ENCODE results near the gene ALKBH6.

ALKBH6 gene

DNA sequence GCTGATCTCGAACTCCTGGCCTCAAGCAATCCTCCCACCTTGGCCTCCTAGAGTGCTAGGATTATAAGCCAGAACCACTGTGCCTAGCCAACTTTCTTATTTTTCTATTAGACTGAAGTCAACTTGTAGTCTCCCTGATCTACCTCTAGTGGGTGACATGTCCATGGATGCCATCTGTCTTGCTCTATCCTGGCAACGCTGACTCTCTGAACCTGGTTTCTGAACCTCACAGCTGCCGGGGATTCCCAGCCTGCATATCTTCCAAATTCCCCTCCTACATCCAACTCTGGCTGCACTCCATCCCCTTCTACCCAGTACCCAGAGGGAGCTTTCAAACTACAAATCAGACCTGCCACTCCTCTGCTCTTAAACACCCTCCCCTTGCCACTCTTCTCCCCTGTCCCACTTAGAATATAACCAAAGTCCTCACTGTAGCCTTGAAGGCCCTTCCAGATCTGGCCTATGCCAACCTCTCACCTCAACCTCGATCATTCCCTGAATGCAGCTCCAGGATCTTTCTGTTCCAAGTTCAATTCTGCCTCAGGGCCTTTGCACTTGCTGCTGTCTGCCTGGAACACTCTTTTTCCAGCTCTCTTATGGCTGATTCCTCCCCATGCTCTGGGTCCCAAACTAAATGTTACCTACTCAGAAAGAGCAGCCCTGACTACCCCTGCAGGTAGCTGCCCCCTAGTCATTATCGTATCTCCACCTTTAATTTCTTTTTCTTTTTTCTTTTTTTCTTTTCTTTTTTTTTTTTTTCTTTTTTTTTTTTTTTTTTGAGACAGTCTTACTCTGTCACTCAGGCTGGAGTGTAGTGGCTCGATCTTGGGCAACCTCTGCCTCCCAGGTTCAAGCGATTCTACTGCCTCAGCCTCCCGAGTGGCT, 16.5 kb upstream of the ALKBH6 start:
- DNase-seq: no peak

DNA sequence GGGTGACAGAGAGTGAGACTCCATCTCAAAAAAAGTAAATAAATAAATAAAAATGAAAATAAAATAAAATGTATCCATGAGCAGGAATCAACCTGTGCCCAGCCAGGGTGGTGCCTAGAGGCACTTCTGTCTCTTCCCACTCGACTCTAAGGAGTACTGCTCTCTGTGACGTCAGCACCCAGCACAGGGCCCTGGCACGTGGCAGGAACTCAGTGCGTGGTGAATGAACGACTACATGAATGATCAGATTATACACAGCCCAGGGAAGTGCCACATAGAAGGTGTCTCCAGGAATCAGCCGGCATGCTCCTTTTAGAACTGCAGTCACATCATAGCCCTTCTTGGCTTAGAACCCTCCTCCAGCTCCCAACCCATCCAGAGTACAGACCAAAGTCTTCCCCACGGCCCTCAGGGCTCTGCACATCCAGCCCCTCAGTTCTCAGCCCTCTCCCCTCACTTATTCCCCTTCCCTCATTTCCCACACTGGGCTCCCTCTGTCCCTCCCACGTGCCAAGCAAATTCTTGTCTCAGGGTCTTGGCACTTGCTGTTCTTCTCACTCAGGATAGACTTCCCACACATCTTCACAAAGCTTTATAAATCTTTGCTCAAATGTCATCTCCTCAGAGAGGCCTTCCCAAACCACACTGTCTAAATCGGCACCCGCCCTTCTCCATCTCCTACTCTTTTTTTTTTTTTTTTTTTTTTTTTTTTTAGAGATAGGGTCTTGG, 14.5 kb upstream of the ALKBH6 start:
- DNase-seq: peak in 4 of 51 donors; percentile 7 to 68 (median 42)

DNA sequence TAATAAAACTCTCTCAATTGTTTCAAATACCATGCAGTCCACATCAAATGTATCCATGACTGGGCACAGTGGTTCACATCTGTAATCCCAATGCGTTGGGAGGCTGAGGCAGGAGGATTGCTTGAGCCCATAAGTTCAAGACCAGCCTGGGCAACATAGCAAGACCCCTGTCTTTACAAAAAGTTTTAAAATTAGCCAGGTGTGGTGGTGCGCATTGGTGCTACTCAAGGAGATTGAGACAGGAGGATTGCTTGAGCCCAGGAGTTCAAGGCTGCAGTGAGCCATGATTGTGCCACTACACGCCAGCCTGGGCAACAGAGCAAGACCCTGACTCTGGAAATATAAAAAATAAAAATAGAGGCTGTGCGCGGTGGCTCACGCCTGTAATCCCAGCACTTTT, 13.7 kb upstream of the ALKBH6 start:
- DNase-seq: no peak

DNA sequence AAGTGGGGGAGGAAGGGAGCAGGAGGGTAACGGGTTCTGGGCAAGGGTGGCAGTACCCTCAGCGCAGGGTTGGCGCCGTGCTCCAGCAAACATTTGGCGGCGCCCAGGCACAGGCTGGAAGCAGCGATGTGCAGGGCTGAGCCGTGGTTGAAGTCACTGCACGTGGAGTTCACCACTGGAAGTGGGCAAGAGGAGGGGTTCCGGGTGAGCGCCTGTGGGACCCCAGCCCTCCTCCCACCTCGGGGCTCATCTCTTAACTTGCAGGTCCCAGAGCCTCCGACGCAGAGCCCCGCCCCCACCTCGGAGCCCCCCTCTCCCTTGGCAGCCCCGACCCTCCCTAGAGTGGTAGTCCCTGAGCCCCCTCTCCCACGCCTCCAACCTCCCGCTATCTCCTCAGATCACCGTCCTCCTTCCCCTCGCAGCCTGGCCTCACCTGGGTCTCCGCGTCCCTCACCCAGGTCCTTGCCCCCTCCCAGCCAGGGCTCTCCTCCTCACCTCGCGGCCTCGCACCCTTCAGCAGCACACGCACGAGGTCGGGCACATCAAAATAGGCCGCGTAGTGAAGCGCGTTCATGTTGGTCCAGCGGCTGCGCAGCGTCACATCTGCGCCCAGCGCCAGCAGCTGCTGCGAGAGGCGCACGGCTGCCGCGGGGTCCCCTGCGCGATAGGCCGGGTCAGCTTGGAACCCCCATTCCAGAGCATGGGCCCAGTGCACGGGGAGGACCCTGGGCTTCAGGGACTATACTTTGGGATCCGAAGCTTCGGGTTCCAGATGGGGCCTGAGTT, 12.3 kb upstream of the ALKBH6 start:
- no peak for DNase-seq

DNA sequence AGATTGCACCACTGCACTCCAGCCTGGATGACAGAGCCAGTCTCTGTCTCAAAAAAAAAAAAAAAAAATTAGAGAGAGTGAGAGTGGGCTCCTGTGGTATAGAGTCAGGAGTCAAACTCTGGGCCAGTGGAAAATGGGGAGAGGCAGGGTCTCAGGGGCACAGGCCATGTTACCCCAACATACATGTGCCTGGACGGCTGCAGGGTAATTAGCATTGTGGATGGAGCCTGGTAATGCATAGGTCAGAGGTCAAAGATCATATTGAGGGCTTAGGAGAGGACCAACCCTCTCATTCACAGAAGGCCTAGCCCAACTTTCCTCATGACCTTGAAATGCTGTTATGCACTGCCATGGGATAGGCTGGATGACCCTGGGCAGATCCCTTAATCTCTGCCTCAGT, 11.5 kb upstream of the ALKBH6 start:
- no peak for DNase-seq

DNA sequence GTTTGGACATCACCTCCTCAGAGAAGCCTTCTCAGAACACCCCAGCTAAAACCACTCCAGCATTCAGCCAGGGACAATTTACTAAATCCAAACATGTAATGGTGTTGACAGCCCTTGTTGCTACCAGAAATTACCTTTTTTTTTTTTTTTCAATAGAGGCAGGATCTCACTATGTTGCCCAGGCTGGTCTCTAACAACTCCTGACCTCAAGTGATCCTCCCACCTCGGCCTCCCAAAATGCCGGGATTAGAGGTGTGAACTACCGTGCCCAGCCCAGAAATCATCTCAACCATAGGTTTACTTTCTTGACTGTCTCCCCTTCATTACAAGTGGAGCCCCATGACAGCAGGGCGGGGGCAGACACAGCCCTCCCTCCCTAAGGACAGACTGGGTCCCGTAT, 9.4 kb upstream of the ALKBH6 start:
- no peak for DNase-seq

DNA sequence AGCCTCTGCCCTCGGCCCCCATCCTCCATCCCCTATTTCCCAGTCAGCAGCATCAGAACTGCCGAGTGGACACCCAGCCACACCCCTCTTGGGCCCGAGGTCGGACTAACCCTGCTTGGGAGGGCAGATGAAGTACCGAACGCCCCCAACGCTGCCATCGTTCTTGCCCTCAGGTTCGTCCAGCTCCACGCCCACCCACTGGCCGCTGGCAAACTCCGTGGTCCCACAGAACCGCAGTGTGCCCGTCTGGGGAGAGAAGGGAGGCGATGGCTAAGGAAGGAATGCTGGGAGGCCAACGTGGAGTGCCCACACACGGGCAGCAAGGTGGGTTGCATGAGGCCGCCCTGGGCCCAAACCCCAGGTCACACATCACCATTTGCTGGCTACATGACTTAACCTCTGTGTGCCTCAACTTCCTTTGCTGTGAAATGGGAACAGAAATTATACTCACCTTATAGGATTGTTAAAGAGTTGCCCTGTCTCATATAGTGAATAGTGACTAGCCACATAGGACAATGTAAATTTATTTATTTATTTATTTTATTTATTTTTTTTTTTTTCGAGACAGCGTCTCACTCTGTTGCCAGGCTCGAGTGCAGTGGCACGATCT, 5.2 kb upstream of the ALKBH6 start:
- DNase-seq: no peak

DNA sequence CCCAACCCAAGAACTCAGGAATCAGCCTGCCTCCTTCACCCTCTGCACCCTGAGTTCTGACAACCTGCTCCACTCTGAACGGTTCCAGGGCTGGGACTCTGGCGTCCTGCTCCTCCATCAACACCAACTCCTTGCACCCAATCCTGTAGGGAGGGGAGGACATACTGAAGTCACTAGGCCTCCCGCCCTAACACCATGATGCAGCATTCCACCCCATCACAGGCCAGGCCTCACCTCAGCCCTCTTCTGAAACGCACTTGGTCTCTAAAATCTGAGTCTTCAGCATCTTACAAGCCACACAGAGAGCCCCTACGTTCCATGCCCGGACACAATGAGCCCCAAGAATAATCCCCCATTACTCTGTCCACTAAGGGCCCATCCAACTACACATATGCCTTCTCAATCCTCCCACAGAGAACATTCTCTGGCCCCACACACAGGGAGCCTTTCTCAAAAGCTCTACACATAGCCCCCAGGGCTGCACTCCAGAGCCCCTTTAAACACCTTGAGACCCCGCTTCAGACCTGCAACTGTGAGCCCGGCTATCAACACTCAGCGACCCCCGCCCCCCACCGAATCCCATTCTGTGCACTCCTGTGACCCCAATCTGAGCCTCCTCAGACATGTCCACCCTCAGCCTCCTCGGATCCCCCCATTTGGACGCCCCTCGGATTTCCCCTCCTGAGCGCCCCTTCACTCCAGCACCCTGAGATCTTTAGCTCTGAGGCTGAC, 567 bp downstream of the ALKBH6 start:
- DNase-seq: peak in 1 of 51 donors; percentile 32

DNA sequence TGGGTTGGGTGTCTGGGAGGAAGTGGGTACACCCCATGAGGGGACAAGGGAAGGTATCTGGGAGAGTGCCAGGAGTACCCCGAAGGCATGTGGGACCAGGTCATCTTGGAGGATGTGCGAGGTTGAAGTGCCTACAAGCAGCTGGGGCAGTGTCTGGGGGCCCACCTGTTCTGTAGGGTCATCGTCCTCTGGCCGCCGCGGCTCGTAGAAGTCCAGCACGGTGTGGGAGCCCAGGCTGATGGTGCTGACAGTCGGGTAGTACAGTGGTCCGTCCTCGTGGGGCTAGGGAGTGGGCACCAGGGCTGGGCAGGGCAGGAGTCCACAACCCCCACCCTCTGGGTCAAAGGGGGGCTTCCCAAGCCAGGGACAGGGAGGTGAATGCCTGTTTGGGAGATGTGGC, 3.6 kb downstream of the ALKBH6 start:
- no peak for DNase-seq

DNA sequence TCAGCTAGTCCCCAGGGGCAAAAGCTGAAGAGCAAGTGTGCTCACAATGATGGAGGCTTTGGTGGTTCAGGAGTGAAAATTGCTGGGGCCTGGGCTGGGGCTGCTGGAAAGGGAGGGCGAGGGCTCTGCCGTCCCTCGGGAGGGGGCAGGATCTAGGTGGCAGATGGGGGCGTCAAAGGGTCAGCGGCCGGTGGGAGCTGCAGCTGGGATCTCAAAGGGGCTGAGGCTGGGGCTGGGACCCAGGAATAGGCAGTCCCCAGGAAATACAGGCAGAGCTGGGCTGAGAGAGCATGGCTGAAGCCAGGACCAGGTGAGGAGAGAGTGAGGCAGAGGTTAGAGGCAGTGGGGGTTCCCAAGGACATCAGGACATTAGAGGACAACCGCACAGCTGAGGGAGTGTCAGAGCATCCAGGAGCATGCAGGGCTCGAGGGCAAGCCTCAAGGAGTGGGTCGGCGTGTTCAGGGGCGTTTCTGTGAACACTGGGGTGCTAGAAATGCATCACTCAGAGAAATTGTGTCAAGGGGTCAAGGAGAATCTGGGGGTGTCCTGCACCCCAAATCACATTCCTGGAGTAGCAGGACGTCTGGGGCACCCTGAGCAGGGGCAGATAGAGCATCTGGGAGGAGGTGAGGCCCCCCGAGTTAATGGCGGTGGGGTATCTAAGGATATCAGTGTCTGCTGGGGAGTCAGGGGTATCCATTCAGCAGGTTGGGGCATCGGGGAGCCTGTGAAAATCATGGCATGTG, 4.2 kb downstream of the ALKBH6 start:
- DNase-seq: no peak

DNA sequence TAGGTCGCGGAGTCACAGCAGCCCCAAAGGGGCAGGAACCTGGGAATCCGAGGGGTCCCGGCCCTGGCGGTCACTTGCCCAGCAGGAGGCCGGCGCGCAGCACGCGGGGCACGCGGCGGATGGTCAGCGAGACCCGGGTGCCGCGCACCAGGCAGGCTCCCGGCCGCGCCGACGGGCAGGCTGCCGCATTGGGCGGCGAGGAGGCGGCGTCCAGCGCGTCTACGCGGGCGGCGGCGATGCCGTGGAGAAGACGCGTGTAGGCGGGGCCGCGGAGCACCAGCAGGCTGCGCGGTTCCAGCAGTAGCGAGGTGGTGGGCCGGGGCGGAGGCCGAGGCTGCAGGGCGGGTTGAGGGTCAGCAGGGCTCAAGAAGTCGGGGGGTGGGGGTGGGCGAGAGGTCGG, 4.8 kb downstream of the ALKBH6 start:
- DNase-seq: peak in 33 of 51 donors; percentile 7 to 76 (median 48)

DNA sequence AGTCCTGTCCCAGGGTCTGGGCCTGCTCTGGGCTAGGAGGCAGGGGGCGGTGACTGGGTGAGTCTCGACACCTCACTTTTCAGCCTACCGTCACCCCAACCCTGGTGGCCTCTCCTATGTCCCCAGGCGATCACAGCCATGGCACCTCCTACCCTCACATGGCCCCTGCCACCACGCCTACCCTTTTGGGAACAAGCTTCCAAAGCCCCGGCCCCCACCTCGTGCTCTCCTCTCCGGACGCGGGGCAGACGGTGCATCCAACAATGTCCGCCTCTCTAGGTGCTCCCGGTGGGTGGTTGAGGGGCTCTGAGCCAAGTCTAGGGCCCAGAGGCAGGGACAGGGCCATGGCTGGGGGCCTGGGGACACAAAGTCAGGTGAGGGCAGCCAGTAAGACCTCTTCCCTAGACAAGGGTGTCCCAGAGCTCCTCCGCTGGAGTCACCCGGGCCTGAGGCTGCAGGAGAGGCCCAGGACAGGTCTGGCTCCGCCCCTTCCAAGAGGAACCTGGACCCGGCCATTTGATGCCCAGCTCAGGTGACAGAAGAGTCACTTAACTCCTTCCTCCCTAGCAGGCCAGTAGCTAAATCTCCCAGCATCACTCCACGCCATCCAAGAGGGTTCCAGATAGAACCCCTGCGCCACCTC, 5.6 kb downstream of the ALKBH6 start, which contains the start of gene SYNE4:
SYNE4 (minus strand) TSS at position 478 of the 643 bp plus-strand sequence; CDS start at position 346, 132 bp downstream.
- DNase-seq: peak in 9 of 51 donors; percentile 13 to 40 (median 26)

DNA sequence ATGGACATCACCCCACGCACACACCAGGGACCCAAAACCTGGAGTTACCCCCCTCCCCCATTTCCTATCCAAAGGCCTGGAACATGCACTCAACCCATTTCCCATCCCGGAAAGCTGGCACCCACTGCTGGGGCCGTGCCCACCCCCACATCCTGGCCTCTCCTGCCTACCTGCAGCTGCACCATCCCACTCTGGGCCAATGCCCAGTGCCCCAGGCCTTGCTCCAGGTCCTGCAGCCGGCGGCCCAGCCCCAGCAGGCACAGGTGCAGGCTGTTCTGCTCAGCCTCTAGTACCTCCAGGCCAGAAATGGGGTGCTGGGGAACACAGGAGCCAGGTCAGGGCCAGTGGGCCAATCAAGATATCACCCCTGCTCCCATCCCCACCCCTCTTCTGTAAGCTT, 7.1 kb downstream of the ALKBH6 start:
- no peak for DNase-seq

DNA sequence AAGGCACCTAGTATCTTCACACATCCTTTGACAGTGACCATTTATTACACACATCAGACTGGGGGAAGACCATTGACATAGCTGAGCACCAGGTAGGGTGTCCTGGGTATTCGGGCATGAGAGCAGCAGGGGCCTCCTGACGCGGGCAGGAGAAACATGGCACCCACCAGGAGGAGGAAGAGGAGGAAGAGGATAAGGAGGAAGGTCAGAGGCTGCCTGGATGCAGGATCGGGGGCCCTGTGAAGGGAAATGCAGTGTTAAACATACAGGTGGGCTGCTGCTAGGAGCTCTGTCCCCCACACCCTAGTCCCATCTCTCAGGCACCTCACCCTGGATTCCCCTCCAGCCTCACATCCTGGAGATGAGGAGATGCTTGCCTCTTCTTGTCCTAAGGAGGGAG, 10.7 kb downstream of the ALKBH6 start:
- no peak for DNase-seq

DNA sequence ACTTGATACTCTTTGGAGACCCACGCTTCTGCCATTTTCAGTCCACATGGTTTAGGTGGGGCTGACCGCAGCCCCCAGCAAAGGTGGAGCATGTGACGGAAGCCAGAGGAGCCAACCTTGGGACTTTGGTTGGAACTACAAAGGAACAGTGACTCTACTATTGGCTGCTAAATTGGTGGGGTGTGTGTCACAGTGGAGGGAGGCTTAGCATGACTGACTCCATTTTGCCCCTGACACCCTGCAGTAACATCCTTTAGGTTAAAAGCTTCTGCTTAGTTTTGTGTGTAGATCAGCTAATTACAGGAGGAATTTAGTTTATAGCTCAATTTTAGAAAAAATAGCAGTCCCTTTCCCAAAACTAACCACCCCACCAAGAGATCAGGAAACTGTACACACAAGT, 12.4 kb downstream of the ALKBH6 start:
- no peak for DNase-seq

DNA sequence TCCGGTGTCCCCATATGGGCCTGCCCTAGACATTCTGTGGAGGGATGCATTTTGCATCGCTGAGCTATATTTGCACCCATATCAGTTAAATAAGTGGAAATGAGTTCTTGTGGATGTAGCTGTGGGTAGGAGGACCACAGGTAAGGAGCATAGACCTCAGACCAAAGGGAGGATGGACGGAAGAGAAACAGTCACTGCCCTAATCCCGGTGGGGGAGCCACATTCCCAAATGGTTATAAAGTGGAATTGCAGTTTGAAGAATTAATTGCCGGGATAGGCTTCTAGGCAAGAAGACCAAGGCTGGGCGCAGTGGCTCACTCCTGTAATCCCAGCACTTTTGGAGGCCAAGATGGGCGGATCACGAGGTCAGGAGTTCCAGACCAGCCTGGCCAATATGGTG, 17.2 kb downstream of the ALKBH6 start:
- no peak for DNase-seq

DNA sequence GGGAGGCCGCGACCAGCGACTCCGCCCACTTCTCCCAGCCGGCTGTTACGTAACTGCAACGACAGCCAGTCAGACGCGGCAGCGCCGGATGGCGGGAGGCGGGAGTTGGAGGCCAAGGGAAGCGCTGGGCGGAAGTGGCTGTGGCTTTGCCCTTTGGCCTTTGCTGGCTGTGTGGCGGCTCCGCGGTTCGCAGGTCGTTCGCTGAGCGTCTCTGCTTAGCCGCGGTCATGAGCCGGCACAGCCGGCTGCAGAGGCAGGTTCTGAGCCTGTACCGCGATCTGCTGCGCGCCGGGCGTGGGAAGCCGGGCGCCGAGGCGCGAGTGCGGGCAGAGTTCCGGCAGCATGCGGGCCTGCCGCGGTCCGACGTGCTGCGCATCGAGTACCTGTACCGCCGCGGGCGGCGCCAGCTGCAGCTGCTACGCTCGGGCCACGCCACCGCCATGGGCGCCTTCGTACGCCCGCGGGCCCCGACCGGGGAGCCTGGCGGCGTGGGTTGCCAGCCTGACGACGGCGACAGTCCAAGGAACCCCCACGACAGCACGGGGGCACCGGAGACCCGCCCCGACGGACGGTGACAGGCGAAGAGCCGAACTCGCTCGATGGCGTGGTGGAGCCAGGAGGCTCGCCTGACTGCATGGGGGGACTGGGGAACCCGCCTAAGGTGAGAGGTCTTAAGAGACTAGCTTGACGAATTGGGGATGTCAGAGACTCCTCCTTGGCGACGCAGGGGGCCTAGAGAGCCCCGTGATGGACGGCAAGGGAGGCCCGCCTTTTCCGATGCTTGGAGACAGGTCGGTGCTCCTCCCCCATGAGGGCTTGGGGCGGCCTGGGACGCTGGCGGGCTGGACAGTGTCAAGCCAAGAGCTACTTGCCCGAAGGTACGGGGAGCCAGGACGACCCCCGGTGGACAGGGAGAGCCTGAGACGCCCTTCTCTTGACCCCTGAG, 18.7 kb downstream of the ALKBH6 start, which contains the start of gene SDHAF1:
SDHAF1 (plus strand) TSS at position 141 of the 946 bp plus-strand sequence; CDS start at position 228, 87 bp downstream.
- DNase-seq: peak; percentile 34 to 98 (median 93)

All from hypothalamus (tissue), 51 donors.